ENCODE data around the gene C1orf35.

C1orf35 gene

DNA sequence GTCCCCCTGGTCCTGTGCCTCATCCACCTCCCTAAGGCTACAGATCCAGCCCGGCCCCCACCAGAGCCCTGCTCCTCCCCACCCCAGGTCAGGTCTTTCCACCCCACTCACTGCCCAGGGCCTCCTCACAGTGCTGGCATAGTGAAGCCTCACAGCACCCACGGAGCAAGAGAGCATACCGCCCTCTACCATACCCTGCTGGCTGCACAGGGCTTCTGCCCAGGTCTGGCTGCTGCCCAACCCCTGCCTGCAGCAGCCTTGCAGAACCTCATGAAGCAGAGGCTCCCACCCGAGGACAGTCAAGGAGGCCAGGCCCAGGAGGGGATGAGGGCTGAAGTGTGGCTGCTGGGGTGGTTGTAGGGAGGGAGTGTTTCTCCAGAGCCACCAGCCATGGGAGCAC is 40.3 kb downstream of the C1orf35 start:
- DNase-seq, result no peak

DNA sequence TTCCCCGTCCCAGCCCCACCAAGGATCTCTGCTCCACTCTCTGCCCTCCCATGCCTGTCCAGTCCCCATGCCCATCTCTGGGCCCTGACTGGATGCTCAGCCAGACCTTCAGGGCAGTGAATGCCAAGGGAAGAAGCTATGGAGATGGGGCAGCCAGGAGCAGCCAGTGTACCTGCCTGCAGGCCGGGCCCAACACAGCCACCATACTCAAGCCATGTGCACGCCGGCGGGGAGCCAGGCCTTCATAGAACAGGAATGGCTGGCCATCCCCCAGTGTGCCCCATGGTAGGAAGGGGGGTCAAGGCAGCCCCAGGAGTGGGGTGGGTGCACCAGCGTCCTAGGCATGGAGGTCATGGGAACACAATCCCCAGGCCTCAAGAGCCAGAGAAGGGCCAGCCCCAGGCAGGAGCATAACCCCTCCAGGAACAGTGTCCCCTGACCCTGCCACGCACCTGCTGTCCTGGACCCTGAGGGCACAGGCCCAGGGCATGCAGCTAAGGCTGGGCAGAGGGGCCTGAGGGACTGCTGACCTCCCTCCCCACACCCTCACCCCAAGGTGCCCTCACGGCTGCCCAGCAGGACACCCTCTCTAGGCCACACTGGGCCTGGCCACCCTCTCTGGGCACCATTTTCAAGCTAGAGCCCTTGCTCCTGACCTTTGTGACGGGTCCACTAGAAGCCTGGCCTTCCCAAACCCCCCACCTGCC is 40.9 kb downstream of the C1orf35 start:
- DNase-seq, result no peak

DNA sequence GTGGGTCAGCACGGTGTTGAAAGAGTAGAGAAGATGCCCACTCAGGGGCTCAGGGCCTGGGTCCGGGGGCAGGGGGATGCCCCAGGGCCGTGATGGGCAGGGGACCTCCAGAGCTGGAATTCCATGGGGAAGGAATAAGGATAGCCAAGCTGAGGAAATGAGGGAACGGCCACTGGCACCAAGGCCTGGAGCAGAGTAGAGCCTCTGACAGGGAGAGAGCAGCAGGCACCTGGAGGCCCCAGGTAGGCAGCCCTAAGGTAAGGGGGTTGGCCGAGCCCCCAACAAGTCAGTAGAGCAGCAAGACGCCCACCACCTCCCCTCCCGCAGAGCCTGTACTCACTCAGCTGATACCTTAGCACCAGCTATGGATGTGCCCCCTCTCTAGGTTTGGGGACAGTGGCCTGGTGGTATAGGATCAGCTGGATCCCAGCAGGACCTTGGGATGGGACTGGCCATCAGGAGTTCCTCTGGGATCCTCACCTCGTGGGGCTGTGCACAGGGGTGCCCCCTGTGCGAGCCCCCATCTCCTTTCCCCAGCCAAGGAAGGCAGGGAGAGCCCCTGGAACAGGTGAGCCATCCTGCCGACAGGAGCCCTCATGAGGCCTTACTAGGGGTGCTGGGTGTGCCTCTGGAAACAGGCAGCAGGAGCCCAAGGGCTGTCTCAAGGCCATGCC is 41.6 kb downstream of the C1orf35 start:
- DNase-seq, result no peak

DNA sequence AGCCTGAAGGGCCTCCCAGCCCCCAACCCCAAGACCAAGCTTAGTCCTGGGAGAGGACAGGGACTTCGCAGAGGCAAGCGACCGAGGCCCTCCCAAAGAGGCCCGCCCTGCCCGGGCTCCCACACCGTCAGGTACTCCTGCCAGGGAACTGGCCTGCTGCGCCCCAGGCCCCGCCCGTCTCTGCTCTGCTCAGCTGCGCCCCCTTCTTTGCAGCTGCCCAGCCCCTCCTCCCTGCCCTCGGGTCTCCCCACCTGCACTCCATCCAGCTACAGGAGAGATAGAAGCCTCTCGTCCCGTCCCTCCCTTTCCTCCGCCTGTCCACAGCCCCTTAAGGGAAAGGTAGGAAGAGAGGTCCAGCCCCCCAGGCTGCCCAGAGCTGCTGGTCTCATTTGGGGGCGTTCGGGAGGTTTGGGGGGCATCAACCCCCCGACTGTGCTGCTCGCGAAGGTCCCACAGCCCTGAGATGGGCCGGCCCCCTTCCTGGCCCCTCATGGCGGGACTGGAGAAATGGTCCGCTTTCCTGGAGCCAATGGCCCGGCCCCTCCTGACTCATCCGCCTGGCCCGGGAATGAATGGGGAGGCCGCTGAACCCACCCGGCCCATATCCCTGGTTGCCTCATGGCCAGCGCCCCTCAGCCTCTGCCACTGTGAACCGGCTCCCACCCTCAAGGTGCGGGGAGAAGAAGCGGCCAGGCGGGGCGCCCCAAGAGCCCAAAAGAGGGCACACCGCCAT is 42.5 kb downstream of the C1orf35 start:
- no peak for DNase-seq

DNA sequence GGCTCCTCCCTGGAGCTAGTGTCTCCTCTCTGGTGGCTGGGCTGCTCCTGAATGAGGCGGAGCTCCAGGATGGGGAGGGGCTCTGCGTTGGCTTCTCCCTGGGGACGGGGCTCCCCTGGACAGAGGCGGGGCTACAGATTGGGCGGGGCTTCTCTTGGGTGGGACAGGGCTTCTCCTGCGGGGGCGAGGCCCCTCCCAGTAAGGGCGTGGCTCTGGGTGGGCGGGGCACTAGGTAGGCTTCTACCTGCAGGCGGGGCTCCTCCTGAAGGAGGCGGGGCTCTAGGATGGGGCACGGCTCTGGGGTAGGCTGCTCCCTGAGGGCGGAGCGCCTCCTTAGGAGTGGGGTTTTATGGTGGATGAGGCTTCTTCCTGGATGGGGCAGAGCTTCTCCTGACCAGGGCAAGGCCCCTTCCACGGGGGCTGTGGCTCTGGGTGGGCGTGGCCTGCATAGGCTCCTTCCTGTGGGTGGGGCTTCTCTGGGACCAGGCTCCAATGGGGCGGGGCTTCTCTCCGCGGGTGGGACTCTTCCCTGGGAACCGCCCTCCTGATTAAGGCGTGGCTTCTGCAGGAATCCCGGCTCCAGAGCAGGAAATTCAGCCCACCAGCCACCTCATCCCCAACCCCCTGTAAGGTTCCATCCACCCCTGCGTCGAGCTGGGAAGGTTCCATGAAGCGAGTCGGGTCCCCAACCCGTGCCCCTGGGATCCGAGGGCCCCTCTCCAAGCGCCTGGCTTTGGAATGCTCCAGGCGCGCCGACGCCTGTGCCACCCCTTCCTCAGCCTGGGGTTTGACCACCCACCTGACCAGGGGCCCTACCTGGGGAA is 43.3 kb downstream of the C1orf35 start:
- DNase-seq, result peak; percentile 51

DNA sequence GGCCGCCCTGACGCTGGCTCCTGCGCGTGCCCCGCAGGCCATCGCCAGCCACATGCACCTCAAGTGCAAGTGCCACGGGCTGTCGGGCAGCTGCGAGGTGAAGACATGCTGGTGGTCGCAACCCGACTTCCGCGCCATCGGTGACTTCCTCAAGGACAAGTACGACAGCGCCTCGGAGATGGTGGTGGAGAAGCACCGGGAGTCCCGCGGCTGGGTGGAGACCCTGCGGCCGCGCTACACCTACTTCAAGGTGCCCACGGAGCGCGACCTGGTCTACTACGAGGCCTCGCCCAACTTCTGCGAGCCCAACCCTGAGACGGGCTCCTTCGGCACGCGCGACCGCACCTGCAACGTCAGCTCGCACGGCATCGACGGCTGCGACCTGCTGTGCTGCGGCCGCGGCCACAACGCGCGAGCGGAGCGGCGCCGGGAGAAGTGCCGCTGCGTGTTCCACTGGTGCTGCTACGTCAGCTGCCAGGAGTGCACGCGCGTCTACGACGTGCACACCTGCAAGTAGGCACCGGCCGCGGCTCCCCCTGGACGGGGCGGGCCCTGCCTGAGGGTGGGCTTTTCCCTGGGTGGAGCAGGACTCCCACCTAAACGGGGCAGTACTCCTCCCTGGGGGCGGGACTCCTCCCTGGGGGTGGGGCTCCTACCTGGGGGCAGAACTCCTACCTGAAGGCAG is 44.0 kb downstream of the C1orf35 start:
- DNase-seq, result no peak

DNA sequence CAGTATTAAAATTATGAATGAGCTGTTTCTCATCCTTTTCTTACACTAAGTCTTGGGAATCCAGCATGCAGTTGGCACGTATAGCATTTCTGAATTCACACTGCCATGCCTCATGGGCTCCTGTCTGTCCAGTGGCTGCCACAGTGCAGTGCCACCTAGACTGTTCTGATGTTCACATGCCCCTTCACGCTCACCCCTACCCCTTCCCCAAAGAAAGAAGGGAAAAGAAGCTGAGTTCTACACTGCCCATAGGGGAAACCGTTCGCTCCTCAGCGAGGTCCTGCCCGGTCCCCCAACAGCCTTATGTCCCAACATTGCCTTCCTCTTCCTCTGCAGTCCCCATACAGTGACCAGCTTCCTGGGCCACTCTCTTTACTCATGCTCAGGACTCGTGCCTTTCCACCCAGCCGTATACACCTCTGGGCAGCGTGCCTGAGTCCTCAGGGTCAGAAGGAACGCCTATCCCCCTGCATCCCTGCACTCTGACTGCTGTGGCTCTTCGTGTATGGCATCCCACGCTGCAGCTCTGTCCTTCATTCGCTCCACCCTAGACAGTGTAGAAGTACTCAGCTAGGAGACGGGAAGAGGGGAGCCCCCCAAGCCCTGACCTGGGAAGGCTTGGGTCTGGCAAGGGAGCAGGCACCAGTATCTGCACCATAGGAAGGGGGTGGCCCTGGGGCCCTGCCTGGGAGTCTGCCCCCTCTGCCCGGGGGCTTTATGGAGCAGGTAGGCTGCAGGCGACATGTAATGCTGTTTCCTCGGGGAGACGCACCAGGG is 44.8 kb downstream of the C1orf35 start:
- no peak for DNase-seq
